ENCODE data around the gene ATP10B.
"Not testable (repeated sequence)": the region's sequence is repeated elsewhere in the genome, so short reads cannot be mapped to it uniquely, and the experiment has no call there.

The ATP10B gene

GRCh38 chr5:160750938-160751657, 100.9 kb downstream of the ATP10B start:
- DNase-seq = peak; percentile 5

GRCh38 chr5:160749682-160750081, 102.3 kb downstream of the ATP10B start:
- DNase-seq = no peak

GRCh38 chr5:160749026-160749425, 103.0 kb downstream of the ATP10B start:
- DNase-seq = no peak

GRCh38 chr5:160747987-160748386, 104.0 kb downstream of the ATP10B start:
- no peak for DNase-seq

GRCh38 chr5:160747559-160747958, 104.5 kb downstream of the ATP10B start:
- DNase-seq = no peak

- DNase-seq = no peak
Measured at GRCh38 chr5:160744268-160745101, 107.5 kb downstream of the ATP10B start.

GRCh38 chr5:160743027-160743426, 109.0 kb downstream of the ATP10B start:
- no peak for DNase-seq

GRCh38 chr5:160742446-160742845, 109.6 kb downstream of the ATP10B start:
- DNase-seq = no peak

- no peak for DNase-seq
Measured at GRCh38 chr5:160727296-160727997, 124.6 kb downstream of the ATP10B start.

- DNase-seq = no peak
Measured at GRCh38 chr5:160726721-160727120, 125.3 kb downstream of the ATP10B start.

GRCh38 chr5:160720822-160721221, 131.2 kb downstream of the ATP10B start:
- no peak for DNase-seq

- DNase-seq = not testable (repeated sequence)
Measured at GRCh38 chr5:160715508-160715907, 136.5 kb downstream of the ATP10B start.

- no peak for DNase-seq
Measured at GRCh38 chr5:160703547-160704189, 148.3 kb downstream of the ATP10B start.

GRCh38 chr5:160702934-160703333, 149.1 kb downstream of the ATP10B start:
- DNase-seq = no peak

GRCh38 chr5:160702311-160702803, 149.7 kb downstream of the ATP10B start:
- no peak for DNase-seq

- DNase-seq = no peak
Measured at GRCh38 chr5:160701403-160701802, 150.6 kb downstream of the ATP10B start.

- DNase-seq = no peak
Measured at GRCh38 chr5:160699301-160699700, 152.7 kb downstream of the ATP10B start.

- no peak for DNase-seq
Measured at GRCh38 chr5:160697281-160697680, 154.7 kb downstream of the ATP10B start.

- no peak for DNase-seq
Measured at GRCh38 chr5:160694896-160695295, 157.1 kb downstream of the ATP10B start.

- no peak for DNase-seq
Measured at GRCh38 chr5:160693831-160694465, 158.1 kb downstream of the ATP10B start.

GRCh38 chr5:160692271-160692670, 159.7 kb downstream of the ATP10B start:
- no peak for DNase-seq

GRCh38 chr5:160685695-160686094, 166.3 kb downstream of the ATP10B start:
- DNase-seq = peak; percentile 32

All from COR-L47 (cell line).